Measurements from ENCODE around the gene PRRX2. TPM values are rescaled to one million over a fixed set of nuclear protein-coding genes. Genes with fewer than 3 reads are reported as not detected.
A peak's percentile ranks its signal among the peaks of the same experiment; 100 is the strongest.

The PRRX2 gene
- total and polyA plus RNA-seq, 9 of the 15 experiments (the other 6 are each of a cell fraction or from before 2014, with no cell fraction given) = 0.21 TPM; not detected in 8

DNA sequence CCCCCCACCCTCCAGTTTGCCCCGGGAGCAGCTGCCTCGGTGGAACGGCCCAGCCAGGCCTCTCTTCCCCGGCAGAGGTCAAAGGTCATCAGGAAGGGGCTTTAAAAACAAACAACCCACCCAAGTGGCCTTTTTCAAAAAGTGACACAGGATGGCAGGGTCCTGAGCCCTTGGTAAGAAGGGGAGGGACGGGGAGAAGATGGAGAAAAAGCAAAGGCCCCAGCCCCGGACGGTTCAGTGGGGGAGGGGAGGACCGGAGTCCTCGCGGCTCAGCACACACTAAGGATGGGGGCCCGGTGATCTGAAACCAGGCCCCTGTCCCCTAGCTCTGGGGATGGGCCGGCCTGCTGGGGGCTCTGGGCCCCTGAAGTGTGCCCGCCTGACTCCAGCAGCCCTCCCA is 1.1 kb downstream of the PRRX2 start:
- FAIRE-seq = no peak
- BruUV-seq (replicated peaks) = no TSS peak
- peaks cover 3% of the 10 kb centered on the region for H3K9me1 ChIP-seq (ENCODE audit: control insufficient read depth, insufficient read depth, low read length)

DNA sequence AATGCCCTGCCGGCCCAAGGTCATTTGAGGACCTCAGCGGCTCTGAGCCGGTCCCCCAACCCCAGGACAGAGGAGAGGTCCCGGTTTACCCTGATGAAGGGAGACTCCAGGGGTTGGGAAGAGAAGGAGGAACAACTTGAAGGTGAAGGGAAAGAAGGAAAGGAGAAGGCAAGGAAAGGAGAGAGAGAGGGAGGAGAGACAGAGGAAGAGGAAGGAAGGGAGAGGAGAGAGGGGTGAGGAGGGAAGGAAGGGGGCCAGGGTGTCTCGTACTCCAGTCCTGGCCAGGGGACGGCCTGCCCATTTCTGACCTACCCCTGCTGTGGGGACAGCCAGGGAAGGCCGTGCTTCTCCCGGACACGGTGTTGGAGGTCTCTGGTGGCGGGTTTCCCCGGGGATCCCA is 1.9 kb downstream of the PRRX2 start:
- H3K36me3 ChIP-seq (ENCODE audit: control insufficient read depth, insufficient read depth, low read length) = no peaks in the 10 kb centered on the region; the same call in 2 of the 3 replicates
- TF ChIP-seq NR1H2 (CRISPR knock-in tag; IDR thresholded peaks at IDR 0.05) = no peak
- TF ChIP-seq ZNF407 (IDR thresholded peaks at IDR 0.05; ENCODE audit: low read depth) = no peak
- TF ChIP-seq BRD4 (IDR thresholded peaks at IDR 0.05) = no peak
- TF ChIP-seq DPF2 (IDR thresholded peaks at IDR 0.05) = no peak
- TF ChIP-seq, protein P1, sequence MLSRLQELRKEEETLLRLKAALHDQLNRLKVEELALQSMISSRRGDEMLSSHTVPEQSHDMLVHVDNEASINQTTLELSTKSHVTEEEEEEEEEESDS (CRISPR knock-in tag; IDR thresholded peaks at IDR 0.05) = no peak
- intact Hi-C loops (cut with micrococcal nuclease) (no loop called here), in situ Hi-C loops (cut with MboI) (loop anchor here (10.0 to 25.0 kb wide), 2 partner anchors 670 to 757 kb away; no protein-coding TSS in a partner anchor)
- peaks cover 3% of the 10 kb centered on the region for H3K9me1 ChIP-seq (ENCODE audit: control insufficient read depth, insufficient read depth, low read length)
- 2% methylated on average over 10 of the region's 11 CpGs for WGBS (ENCODE audit: insufficient coverage, low coverage, missing lambda C conversion rate)
- H3K9ac ChIP-seq (ENCODE audit: insufficient read depth in 1 of 2, low read depth in 2 of 2, low read length in 2 of 2) = no peak overlapping the region
- CTCF ChIA-PET (ENCODE audit: low intra/inter-chr PET ratio) = no interaction called here
- no peaks in the 10 kb centered on the region for H3K9me3 ChIP-seq (replicated peaks; ENCODE audit: control insufficient read depth, insufficient read depth, low read depth, low read length)
- DNase-seq (ENCODE audit: extremely low read depth in 1 of 4, low spot score in 3 of 4) (no peak), ATAC-seq (no peak), FAIRE-seq (no peak)
- H4K20me1 ChIP-seq (replicated peaks; ENCODE audit: control insufficient read depth, insufficient read depth, low read length) = peaks cover 9% of the 10 kb centered on the region; the same call in 1 of the 2 replicates
- H3K4me3 ChIP-seq = no peak overlapping the region
- H3K27me3 ChIP-seq (ENCODE audit: control insufficient read depth in 2 of 2, insufficient read depth in 2 of 2, low read length in 2 of 2) = peaks cover 19 to 55% of the 10 kb centered on the region in 2 experiments
- peaks cover 0 to 35% of the 10 kb centered on the region in 2 experiments; a peak in 2 of 5 replicates for H3K4me1 ChIP-seq (replicated peaks in 1 of 2; ENCODE audit: control insufficient read depth in 2 of 2, insufficient read depth in 2 of 2, low read length in 2 of 2)
- H2AFZ ChIP-seq (ENCODE audit: low read depth, low read length) = no peak overlapping the region
- no peaks in the 10 kb centered on the region for H3K79me2 ChIP-seq (ENCODE audit: control insufficient read depth, insufficient read depth, low read length)
- BruUV-seq (replicated peaks) = no TSS peak
- H3K27ac ChIP-seq (ENCODE audit: extremely low read depth, low read depth, low read length) = no peak overlapping the region
- POLR2A ChIA-PET = no interaction called here
- H3K4me2 ChIP-seq (ENCODE audit: insufficient read depth, low read length) = no peak overlapping the region

More for the DNA sequence above, 1.1 kb downstream of the PRRX2 start:
- no peaks in the 10 kb centered on the region; the same call in 2 of the 3 replicates for H3K36me3 ChIP-seq (ENCODE audit: control insufficient read depth, insufficient read depth, low read length)
- peaks cover 9% of the 10 kb centered on the region; the same call in 1 of the 2 replicates for H4K20me1 ChIP-seq (replicated peaks; ENCODE audit: control insufficient read depth, insufficient read depth, low read length)
- no peak overlapping the region for H2AFZ ChIP-seq (ENCODE audit: low read depth, low read length)
- no peaks in the 10 kb centered on the region for H3K9me3 ChIP-seq (replicated peaks; ENCODE audit: control insufficient read depth, insufficient read depth, low read depth, low read length)
- POLR2A ChIA-PET = no interaction called here
- H3K27ac ChIP-seq (ENCODE audit: extremely low read depth, low read depth, low read length) = no peak overlapping the region
- 0% methylated on average over 2 of the region's 13 CpGs for WGBS (ENCODE audit: insufficient coverage, low coverage, missing lambda C conversion rate)
- H3K4me2 ChIP-seq (ENCODE audit: insufficient read depth, low read length) = no peak overlapping the region
- H3K79me2 ChIP-seq (ENCODE audit: control insufficient read depth, insufficient read depth, low read length) = no peaks in the 10 kb centered on the region
- in situ Hi-C loops (cut with MboI) = loop anchor here (10.0 to 25.0 kb wide), 2 partner anchors 671 to 758 kb away; no protein-coding TSS in a partner anchor
- CTCF ChIA-PET (ENCODE audit: low intra/inter-chr PET ratio) = no interaction called here
- intact Hi-C loops (cut with micrococcal nuclease) = no loop called here
- DNase-seq (ENCODE audit: extremely low read depth in 1 of 4, low spot score in 3 of 4) (no peak), ATAC-seq (no peak)
- peaks cover 0 to 31% of the 10 kb centered on the region in 2 experiments; a peak in 2 of 5 replicates for H3K4me1 ChIP-seq (replicated peaks in 1 of 2; ENCODE audit: control insufficient read depth in 2 of 2, insufficient read depth in 2 of 2, low read length in 2 of 2)
- peaks cover 21 to 54% of the 10 kb centered on the region in 2 experiments for H3K27me3 ChIP-seq (ENCODE audit: control insufficient read depth in 2 of 2, insufficient read depth in 2 of 2, low read length in 2 of 2)
- H3K9ac ChIP-seq (ENCODE audit: insufficient read depth in 1 of 2, low read depth in 2 of 2, low read length in 2 of 2) = no peak overlapping the region
- no peak for TF ChIP-seq BCL6 (CRISPR knock-in tag; IDR thresholded peaks at IDR 0.05)
- no peak for TF ChIP-seq NR2C2 (CRISPR knock-in tag; IDR thresholded peaks at IDR 0.05)
- peak; percentile 34; the same call in 1 of the 2 replicates for TF ChIP-seq NR2C2 (tag; IDR thresholded peaks at IDR 0.05)
- peak; percentile 66 for TF ChIP-seq NR2C1 (IDR thresholded peaks at IDR 0.05)
- peak; percentile 82 for TF ChIP-seq NR2C1 (tag; IDR thresholded peaks at IDR 0.05)
- no peak for TF ChIP-seq ZC3H8 (IDR thresholded peaks at IDR 0.05)
- no peak overlapping the region for H3K4me3 ChIP-seq

All from K562 (cell line).